ENCODE results near the gene PIP4K2A. TPM values are rescaled to one million over a fixed set of nuclear protein-coding genes. Genes with fewer than 3 reads are reported as not detected.

PIP4K2A gene
- total RNA-seq, 1 experiment from 2014 or later, result 20.2 TPM

DNA sequence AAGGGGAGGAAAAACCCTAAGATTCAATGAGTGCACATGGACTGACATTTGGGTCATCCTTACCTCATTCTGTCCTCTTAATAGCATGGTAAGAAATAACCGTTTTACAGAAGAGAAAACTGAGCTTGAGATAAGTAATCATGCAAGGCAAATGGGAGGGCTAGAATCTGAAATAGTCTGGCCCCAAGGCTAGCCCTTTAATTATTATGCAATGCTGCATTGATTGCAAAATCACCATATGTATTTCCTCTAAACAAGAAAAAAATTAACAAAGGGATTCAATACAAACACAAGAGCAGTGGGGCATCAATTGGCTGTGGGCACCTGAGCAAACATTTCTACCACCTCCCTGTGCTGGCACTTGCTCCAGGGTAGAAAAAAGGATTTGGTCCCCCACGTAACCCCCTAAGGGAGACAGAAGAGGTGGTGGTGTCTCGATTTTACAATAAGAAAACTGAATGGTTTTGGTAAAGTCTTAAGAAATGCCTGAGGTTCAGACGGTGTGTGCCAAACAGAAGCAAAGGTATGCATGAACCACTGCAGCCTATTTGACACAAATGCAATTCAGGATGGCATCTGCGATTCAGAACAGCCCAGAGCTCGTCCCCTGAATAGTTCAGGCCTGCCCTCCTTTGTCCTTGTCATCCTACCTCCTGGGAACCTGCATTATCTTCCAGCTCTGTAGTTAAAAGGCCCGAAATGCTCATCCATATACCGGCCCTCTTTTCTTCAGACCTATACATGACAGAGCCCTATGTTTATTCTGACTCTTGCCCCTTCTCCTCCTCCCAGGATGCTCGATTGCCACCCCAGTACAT is 23.6 kb downstream of the PIP4K2A start:
- no TSS peak for BruUV-seq (replicated peaks)
- Histone ChIP-seq H3K9ac (ENCODE audit: low read length) (no peak overlapping the region), H3F3A (ENCODE audit: low read length, unreplicated experiment) (no peaks in the 10 kb centered on the region), H3K27ac (ENCODE audit: low read length) (no peak overlapping the region), H3K4me1 (ENCODE audit: insufficient read depth, low read length) (peaks cover 8% of the 10 kb centered on the region; the same call in 1 of the 2 replicates), H3K9me3 (ENCODE audit: low read length) (no peaks in the 10 kb centered on the region), H3K4me3 (ENCODE audit: low read length) (no peak overlapping the region), H3K79me2 (ENCODE audit: low read length) (peaks cover 94% of the 10 kb centered on the region), H4K20me1 (ENCODE audit: low read length) (no peaks in the 10 kb centered on the region), H3K27me3 (ENCODE audit: low read length) (no peaks in the 10 kb centered on the region), H2AFZ (ENCODE audit: low read length) (no peak overlapping the region), H3K4me2 (ENCODE audit: low read length) (no peak overlapping the region), H3K9me2 (replicated peaks; ENCODE audit: low read length) (no peaks in the 10 kb centered on the region), H3K36me3 (ENCODE audit: low read depth, low read length) (no peaks in the 10 kb centered on the region)
- ChIA-PET POLR2A (ENCODE audit: unreplicated experiment) (no interaction called here), CTCF (interaction anchor here (0.5 kb wide), 1 partner anchor 264 kb away, joined by 3 read pairs; no protein-coding TSS in a partner anchor)
- intact Hi-C loops (cut with micrococcal nuclease), result no loop called here
- no peak for DNase-seq
- TF ChIP-seq, protein P1, sequence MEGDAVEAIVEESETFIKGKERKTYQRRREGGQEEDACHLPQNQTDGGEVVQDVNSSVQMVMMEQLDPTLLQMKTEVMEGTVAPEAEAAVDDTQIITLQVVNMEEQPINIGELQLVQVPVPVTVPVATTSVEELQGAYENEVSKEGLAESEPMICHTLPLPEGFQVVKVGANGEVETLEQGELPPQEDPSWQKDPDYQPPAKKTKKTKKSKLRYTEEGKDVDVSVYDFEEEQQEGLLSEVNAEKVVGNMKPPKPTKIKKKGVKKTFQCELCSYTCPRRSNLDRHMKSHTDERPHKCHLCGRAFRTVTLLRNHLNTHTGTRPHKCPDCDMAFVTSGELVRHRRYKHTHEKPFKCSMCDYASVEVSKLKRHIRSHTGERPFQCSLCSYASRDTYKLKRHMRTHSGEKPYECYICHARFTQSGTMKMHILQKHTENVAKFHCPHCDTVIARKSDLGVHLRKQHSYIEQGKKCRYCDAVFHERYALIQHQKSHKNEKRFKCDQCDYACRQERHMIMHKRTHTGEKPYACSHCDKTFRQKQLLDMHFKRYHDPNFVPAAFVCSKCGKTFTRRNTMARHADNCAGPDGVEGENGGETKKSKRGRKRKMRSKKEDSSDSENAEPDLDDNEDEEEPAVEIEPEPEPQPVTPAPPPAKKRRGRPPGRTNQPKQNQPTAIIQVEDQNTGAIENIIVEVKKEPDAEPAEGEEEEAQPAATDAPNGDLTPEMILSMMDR (conservative IDR thresholded peaks at IDR 0.05; ENCODE audit: low read depth, low read length), result no peak
- TF ChIP-seq EZH2 (IDR thresholded peaks at IDR 0.05; ENCODE audit: low read length, unreplicated experiment) (no peak), EZH2phosphoT487 (IDR thresholded peaks at IDR 0.05; ENCODE audit: borderline replicate concordance, low read length) (no peak)
- ATAC-seq, result no peak

DNA sequence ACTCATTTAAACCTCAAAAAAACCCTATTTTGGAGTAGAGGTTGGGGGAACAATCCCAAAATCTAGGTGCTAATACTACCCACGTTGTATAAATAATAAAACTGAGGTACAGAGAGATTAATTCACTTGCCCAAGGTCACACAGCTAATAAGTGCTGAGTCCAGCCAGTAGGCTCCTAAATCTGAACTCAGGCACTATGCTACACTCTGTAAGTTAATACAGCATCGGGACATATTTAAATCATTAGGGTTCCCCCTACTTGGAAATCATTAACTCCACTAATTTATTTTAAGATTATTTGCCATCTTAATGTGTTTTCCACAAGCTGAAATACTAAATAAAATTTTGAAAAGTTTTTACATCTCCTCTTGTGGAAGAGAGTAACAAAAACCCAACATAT is 24.2 kb downstream of the PIP4K2A start:
- Histone ChIP-seq H2AFZ (ENCODE audit: low read length) (no peak overlapping the region), H3K9me3 (ENCODE audit: low read length) (no peaks in the 10 kb centered on the region), H3K4me2 (ENCODE audit: low read length) (no peak overlapping the region), H3K9ac (ENCODE audit: low read length) (no peak overlapping the region), H3K27ac (ENCODE audit: low read length) (no peak overlapping the region), H3K79me2 (ENCODE audit: low read length) (peaks cover 94% of the 10 kb centered on the region), H4K20me1 (ENCODE audit: low read length) (no peaks in the 10 kb centered on the region), H3F3A (ENCODE audit: low read length, unreplicated experiment) (no peaks in the 10 kb centered on the region), H3K27me3 (ENCODE audit: low read length) (no peaks in the 10 kb centered on the region), H3K4me1 (ENCODE audit: insufficient read depth, low read length) (peaks cover 12% of the 10 kb centered on the region), H3K4me3 (ENCODE audit: low read length) (no peak overlapping the region), H3K9me2 (replicated peaks; ENCODE audit: low read length) (no peaks in the 10 kb centered on the region), H3K36me3 (ENCODE audit: low read depth, low read length) (no peaks in the 10 kb centered on the region)
- POLR2A ChIA-PET (ENCODE audit: unreplicated experiment), result no interaction called here
- no peak for DNase-seq
- ATAC-seq, result no peak
- CTCF ChIA-PET, result no interaction called here
- TF ChIP-seq EZH2phosphoT487 (IDR thresholded peaks at IDR 0.05; ENCODE audit: borderline replicate concordance, low read length), result no peak
- TF ChIP-seq, protein P1 (conservative IDR thresholded peaks at IDR 0.05; ENCODE audit: low read depth, low read length), result no peak
- TF ChIP-seq EZH2 (IDR thresholded peaks at IDR 0.05; ENCODE audit: low read length, unreplicated experiment), result no peak
- intact Hi-C loops (cut with micrococcal nuclease), result no loop called here
- no TSS peak for BruUV-seq (replicated peaks)

DNA sequence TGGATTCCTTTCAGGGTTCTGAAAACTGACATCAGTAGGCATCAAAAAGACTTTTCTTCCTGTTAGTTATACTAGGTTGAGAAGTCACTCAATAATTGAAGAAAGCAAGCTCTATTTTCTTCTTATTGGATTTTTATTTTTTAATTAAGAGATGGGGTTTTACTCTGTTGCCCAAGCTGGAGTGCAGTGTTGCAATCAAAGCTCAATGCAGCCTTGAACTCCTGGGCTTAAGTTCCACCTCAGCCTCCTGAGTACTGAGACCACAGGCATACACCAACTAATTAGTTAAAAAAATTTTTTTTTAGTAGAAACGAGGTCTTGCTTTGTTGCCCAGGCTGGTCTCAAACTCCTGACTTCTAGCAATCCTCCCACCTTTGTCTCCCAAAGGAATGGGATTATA is 28.0 kb downstream of the PIP4K2A start:
- Histone ChIP-seq H3K27ac (ENCODE audit: low read length) (no peak overlapping the region), H3K79me2 (ENCODE audit: low read length) (peaks cover 77% of the 10 kb centered on the region), H3K4me1 (ENCODE audit: insufficient read depth, low read length) (peaks cover 40% of the 10 kb centered on the region), H3K9me2 (replicated peaks; ENCODE audit: low read length) (no peaks in the 10 kb centered on the region), H3K9me3 (ENCODE audit: low read length) (no peaks in the 10 kb centered on the region), H3K27me3 (ENCODE audit: low read length) (no peaks in the 10 kb centered on the region), H3K36me3 (ENCODE audit: low read depth, low read length) (no peaks in the 10 kb centered on the region), H3F3A (ENCODE audit: low read length, unreplicated experiment) (peaks cover 13% of the 10 kb centered on the region), H3K4me3 (ENCODE audit: low read length) (no peak overlapping the region), H4K20me1 (ENCODE audit: low read length) (no peaks in the 10 kb centered on the region), H3K4me2 (ENCODE audit: low read length) (no peak overlapping the region), H3K9ac (ENCODE audit: low read length) (no peak overlapping the region), H2AFZ (ENCODE audit: low read length) (no peak overlapping the region)
- intact Hi-C loops (cut with micrococcal nuclease), result no loop called here
- TF ChIP-seq EZH2phosphoT487 (IDR thresholded peaks at IDR 0.05; ENCODE audit: borderline replicate concordance, low read length) (no peak), EZH2 (IDR thresholded peaks at IDR 0.05; ENCODE audit: low read length, unreplicated experiment) (no peak)
- TF ChIP-seq, protein P1 (conservative IDR thresholded peaks at IDR 0.05; ENCODE audit: low read depth, low read length), result no peak
- POLR2A ChIA-PET (ENCODE audit: unreplicated experiment), result no interaction called here
- no peak for DNase-seq
- CTCF ChIA-PET, result no interaction called here
- no peak for ATAC-seq
- BruUV-seq (replicated peaks), result no TSS peak

All from PC-3 (cell line).